ENCODE results near the gene S100A5.
"Not testable (repeated sequence)": the region's sequence is repeated elsewhere in the genome, so short reads cannot be mapped to it uniquely, and the experiment has no call there.

The S100A5 gene

DNA sequence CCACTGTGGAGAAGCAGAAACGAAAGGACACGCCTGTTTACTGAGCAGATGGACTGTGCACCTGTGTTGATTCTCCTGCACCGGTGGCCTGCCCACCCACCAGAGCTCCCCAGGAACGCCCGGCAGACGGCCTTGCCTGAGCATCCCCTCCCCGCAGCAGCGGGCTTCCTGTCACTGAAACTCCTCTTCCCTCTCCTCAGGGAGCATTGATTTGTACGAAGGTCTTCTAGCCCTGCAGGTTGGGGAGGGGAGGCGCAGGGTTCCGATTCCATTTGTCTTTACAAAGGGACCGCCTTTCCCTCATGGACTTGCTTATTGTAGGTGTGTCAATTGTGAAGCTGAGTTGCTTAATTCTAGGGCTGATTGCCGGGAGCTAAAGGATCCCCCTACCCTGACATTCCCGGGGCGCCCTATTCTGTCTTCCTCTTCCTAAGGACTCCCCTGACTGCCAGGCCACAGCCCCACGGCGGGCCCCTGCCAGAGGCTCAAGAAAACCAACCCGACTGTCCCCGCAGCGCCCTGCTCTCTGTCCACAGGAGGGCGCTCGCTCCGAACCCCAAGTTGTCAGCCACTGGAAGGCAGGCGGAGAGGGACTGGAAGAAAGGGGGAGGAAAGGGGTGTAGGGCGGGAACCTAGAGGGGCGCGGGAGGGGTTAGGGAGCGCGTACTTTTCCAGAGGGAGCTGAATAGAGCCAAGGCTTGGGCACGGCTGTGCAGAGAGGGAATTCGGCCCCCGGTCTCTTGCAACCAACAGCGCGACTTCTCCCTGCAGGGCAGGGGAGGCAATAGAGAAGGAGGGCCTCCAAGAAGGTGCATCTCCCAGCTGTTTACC, 7.8 kb downstream of the S100A5 start:
- peaks cover 9% of the 10 kb centered on the region; the same call in 1 of the 2 replicates for H3K36me3 ChIP-seq (ENCODE audit: insufficient read depth, low read length)
- peak overlapping the region; percentile 87 for H3K4me3 ChIP-seq (ENCODE audit: low read depth, low read length)
- H3K4me1 ChIP-seq (ENCODE audit: control insufficient read depth, insufficient read depth, low read length, unreplicated experiment) = peaks cover 39% of the 10 kb centered on the region
- H3K79me2 ChIP-seq (ENCODE audit: control insufficient read depth, insufficient read depth, low read length, unreplicated experiment) = peaks cover 20% of the 10 kb centered on the region
- no peak overlapping the region for H2AFZ ChIP-seq (ENCODE audit: low read length, unreplicated experiment)
- H3K27ac ChIP-seq (ENCODE audit: low read depth, low read length) = peak overlapping the region; percentile 85
- H3K27me3 ChIP-seq (ENCODE audit: insufficient read depth, low read length) = no peaks in the 10 kb centered on the region

DNA sequence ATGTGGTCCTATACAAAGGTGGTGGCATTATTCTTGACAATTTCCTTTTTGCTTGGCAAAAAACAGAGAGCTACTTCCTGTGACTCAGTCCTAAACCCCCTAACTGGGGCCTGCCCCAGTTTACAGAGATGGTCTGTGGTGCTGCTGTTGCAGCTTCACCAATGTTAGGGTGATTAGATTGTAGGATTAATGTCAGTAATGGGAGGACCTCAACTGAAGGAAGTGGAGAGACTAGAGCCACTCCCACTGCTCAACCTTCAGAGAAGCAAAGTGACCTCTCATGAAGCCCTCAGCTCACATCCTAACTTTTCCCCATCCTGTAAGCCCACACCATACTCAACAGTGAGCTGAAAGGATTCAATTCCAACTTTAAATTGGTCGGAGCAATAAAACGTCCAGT, 8.6 kb downstream of the S100A5 start:
- H3K36me3 ChIP-seq (ENCODE audit: insufficient read depth, low read length) = peaks cover 9% of the 10 kb centered on the region; the same call in 1 of the 2 replicates
- H3K27ac ChIP-seq (ENCODE audit: low read depth, low read length) = 0 out of 2 replicates have a peak overlapping the region, but pooled peaks have one; percentile 1
- H3K4me1 ChIP-seq (ENCODE audit: control insufficient read depth, insufficient read depth, low read length, unreplicated experiment) = peaks cover 39% of the 10 kb centered on the region
- no peak overlapping the region for H3K4me3 ChIP-seq (ENCODE audit: low read depth, low read length)
- H3K27me3 ChIP-seq (ENCODE audit: insufficient read depth, low read length) = no peaks in the 10 kb centered on the region
- H2AFZ ChIP-seq (ENCODE audit: low read length, unreplicated experiment) = no peak overlapping the region
- peaks cover 20% of the 10 kb centered on the region for H3K79me2 ChIP-seq (ENCODE audit: control insufficient read depth, insufficient read depth, low read length, unreplicated experiment)

DNA sequence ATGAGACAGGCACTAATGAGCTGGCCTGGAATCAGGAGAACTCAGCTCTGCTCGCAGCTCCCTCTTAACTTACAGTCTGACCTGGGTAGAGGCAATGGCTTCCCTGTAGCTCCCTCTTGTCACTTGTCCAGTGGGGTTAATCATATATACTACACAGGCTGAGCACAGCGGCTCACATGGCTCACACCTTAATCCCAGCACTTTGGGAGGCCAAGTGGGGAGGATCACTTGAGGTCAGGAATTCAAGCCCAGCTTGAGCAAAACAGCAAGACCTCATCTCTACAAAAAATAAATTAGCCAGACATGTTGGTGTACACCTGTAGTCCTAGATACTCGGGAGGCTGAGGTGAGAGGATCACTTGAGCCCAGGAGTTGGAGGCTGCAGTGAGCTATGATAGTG, 9.1 kb downstream of the S100A5 start:
- no peak overlapping the region for H2AFZ ChIP-seq (ENCODE audit: low read length, unreplicated experiment)
- peaks cover 35% of the 10 kb centered on the region for H3K4me1 ChIP-seq (ENCODE audit: control insufficient read depth, insufficient read depth, low read length, unreplicated experiment)
- H3K36me3 ChIP-seq (ENCODE audit: insufficient read depth, low read length) = peaks cover 9% of the 10 kb centered on the region; the same call in 1 of the 2 replicates
- 0 out of 2 replicates have a peak overlapping the region, but pooled peaks have one; percentile 1 for H3K27ac ChIP-seq (ENCODE audit: low read depth, low read length)
- H3K4me3 ChIP-seq (ENCODE audit: low read depth, low read length) = no peak overlapping the region
- H3K79me2 ChIP-seq (ENCODE audit: control insufficient read depth, insufficient read depth, low read length, unreplicated experiment) = peaks cover 20% of the 10 kb centered on the region
- no peaks in the 10 kb centered on the region for H3K27me3 ChIP-seq (ENCODE audit: insufficient read depth, low read length)

DNA sequence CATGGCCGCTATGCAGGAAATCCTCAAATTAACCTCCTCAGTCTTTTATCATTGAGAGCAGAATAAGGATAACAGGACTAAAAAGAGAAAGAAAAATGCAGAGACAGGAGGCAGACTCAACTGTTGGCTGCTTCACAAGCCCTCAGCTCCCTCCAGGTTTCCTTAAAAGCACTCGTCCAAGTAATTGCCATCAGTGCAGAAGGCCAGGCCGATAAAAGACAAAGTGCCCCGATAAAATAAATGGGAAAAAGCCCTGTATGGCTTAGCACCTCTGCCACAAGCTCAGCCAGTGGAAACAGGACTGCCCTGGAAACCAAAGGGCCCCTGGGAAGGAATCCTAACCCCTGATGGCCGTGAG, 13.1 kb downstream of the S100A5 start:
- H3K36me3 ChIP-seq (ENCODE audit: insufficient read depth, low read length) = no peaks in the 10 kb centered on the region
- H3K79me2 ChIP-seq (ENCODE audit: control insufficient read depth, insufficient read depth, low read length, unreplicated experiment) = no peaks in the 10 kb centered on the region
- no peak overlapping the region for H3K27ac ChIP-seq (ENCODE audit: low read depth, low read length)
- H3K4me3 ChIP-seq (ENCODE audit: low read depth, low read length) = no peak overlapping the region
- H3K27me3 ChIP-seq (ENCODE audit: insufficient read depth, low read length) = no peaks in the 10 kb centered on the region
- no peak overlapping the region for H2AFZ ChIP-seq (ENCODE audit: low read length, unreplicated experiment)
- H3K4me1 ChIP-seq (ENCODE audit: control insufficient read depth, insufficient read depth, low read length, unreplicated experiment) = peaks cover 13% of the 10 kb centered on the region

DNA sequence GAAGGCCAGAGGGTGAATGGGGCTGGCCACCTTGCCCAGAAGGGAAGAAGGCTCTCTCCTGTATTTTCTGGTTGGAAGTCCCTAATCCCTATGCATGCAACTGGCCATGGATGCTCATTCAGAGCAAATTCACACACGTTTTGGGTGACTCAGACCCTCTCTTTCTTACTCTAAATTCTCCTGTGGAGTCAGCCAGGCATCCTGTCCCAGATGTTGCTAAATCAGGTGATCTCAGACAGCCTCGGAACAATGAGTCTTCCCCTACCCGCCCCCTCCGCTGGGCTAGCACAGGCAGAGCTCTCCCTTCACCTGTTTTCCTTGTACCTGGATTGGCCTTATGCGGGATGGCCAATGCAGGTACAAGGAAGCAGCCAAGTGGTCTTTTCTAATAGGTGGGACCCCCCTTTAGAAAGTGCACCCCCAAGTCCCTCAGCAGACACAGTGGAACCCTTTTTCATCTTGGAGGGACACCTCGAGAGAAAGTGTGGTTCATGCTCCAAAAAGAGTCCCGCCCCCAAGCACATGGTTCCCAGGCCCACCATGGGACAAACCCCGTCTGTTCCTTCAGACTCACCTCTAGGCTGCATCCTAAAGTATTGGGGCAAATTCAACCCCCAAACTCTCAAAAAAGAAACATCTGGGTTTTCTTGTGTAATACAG, 13.6 kb downstream of the S100A5 start:
- H3K79me2 ChIP-seq (ENCODE audit: control insufficient read depth, insufficient read depth, low read length, unreplicated experiment) = no peaks in the 10 kb centered on the region
- peaks cover 8% of the 10 kb centered on the region for H3K4me1 ChIP-seq (ENCODE audit: control insufficient read depth, insufficient read depth, low read length, unreplicated experiment)
- no peak overlapping the region for H3K4me3 ChIP-seq (ENCODE audit: low read depth, low read length)
- no peak overlapping the region for H3K27ac ChIP-seq (ENCODE audit: low read depth, low read length)
- no peak overlapping the region for H2AFZ ChIP-seq (ENCODE audit: low read length, unreplicated experiment)
- H3K27me3 ChIP-seq (ENCODE audit: insufficient read depth, low read length) = no peaks in the 10 kb centered on the region
- H3K36me3 ChIP-seq (ENCODE audit: insufficient read depth, low read length) = no peaks in the 10 kb centered on the region

DNA sequence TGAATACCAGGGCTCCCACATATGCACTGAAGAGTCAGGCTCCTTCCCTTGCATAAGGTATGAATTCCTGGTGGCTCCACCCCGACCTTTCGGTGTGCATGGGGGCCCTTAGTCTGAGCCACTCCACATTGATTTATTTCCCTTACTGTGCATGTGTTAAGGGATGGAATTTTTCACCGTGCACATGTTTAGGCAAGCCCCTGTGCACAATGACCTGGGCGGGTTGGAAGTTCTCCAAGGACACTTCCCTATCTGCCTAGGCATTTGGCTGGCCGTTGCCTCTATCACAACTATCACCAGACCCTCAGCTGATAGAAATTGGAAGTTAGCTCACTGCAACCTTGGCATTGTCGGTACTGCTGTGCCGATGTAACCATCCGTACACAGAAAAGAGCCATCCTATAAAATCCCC, 14.6 kb downstream of the S100A5 start:
- Histone ChIP-seq H3K36me3 (ENCODE audit: insufficient read depth, low read length) (no peaks in the 10 kb centered on the region), H3K4me3 (ENCODE audit: low read depth, low read length) (no peak overlapping the region), H3K79me2 (ENCODE audit: control insufficient read depth, insufficient read depth, low read length, unreplicated experiment) (no peaks in the 10 kb centered on the region), H3K27me3 (ENCODE audit: insufficient read depth, low read length) (no peaks in the 10 kb centered on the region), H3K4me1 (ENCODE audit: control insufficient read depth, insufficient read depth, low read length, unreplicated experiment) (peaks cover 4% of the 10 kb centered on the region), H2AFZ (ENCODE audit: low read length, unreplicated experiment) (no peak overlapping the region), H3K27ac (ENCODE audit: low read depth, low read length) (no peak overlapping the region)

DNA sequence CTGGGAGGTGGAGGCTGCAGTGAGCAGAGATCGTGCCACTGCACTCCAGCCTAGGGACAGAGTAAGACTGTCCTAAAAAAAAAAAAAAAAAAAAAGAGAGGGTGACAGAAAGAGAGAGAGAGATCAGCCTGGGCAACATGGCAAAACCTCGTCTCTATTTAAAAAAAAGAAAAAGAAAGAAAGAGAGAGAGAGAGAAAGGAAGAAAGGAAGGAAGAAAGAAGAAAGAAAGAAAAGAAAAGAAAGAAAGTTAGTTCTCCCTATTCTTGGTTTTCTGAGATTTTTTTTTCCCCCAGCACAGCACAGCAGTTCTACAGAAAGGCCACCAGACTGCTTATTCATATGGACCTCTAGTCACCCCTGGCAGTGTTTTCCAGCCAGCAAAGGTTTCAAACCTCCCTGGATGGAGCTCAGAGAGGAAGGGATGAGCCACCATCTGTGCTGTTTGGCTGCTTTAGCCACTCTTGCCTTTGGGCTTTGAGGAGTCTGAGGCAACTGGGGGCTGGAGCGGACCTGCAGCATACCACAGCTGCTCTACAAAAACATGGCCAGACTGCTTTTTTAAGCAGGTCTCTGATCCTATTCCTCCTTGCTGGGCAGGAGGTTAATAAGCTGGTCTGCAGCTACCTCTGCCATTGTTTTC, 15.5 kb downstream of the S100A5 start:
- Histone ChIP-seq H3K79me2 (ENCODE audit: control insufficient read depth, insufficient read depth, low read length, unreplicated experiment) (no peaks in the 10 kb centered on the region), H3K36me3 (ENCODE audit: insufficient read depth, low read length) (no peaks in the 10 kb centered on the region), H3K4me1 (ENCODE audit: control insufficient read depth, insufficient read depth, low read length, unreplicated experiment) (no peaks in the 10 kb centered on the region), H3K27me3 (ENCODE audit: insufficient read depth, low read length) (no peaks in the 10 kb centered on the region), H3K27ac (ENCODE audit: low read depth, low read length) (no peak overlapping the region), H3K4me3 (ENCODE audit: low read depth, low read length) (no peak overlapping the region), H2AFZ (ENCODE audit: low read length, unreplicated experiment) (no peak overlapping the region)

DNA sequence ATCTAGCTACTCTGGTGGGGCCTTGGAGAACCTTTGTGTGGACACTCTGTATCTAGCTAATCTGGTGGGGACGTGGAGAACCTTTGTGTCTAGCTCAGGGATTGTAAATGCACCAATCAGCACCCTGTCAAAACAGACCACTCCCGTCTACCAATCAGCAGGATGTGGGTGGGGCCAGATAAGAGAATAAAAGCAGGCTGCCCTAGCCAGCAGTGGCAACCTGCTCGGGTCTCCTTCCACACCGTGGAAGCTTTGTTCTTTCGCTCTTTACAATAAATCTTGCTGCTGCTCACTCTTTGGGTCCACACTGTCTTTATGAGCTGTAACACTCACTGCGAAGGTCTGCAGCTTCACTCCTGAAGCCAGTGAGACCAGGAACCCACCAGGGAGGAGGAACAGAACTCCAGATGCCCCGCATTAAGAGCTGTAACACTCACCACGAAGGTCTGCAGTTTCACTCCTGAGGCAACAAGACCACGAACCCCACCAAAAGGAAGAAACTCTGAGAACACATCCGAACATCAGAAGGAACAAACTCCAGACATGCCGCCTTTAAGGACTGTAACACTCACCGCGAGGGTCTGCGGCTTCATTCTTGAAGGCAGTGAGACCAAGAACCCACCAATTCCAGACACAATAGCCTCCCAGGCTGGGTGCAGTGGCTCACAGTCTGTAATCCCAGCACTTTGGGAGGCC, 18.2 kb downstream of the S100A5 start:
- not testable (repeated sequence) for H3K27ac ChIP-seq (ENCODE audit: low read depth, low read length); H3K36me3 ChIP-seq (ENCODE audit: insufficient read depth, low read length); H3K4me3 ChIP-seq (ENCODE audit: low read depth, low read length); H2AFZ ChIP-seq (ENCODE audit: low read length, unreplicated experiment); H3K79me2 ChIP-seq (ENCODE audit: control insufficient read depth, insufficient read depth, low read length, unreplicated experiment); H3K4me1 ChIP-seq (ENCODE audit: control insufficient read depth, insufficient read depth, low read length, unreplicated experiment); H3K27me3 ChIP-seq (ENCODE audit: insufficient read depth, low read length)

DNA sequence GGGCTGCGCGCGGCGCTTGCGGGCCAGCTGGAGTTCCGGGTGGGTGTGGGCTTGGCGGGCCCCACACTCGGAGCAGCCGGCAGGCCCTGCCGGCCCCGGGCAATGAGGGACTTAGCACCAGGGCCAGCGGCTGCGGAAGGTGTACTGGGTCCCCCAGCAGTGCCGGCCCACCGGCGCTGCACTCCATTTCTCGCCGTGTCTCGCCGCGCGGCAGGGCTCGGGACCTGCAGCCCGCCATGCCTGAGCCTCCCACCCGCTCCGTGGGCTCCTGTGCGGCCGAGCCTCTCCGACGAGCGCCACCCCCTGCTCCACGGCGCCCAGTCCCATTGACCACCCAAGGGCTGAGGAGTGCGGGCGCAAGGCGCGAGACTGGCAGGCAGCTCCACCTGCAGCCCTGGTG, 18.9 kb downstream of the S100A5 start:
- not testable (repeated sequence) for H3K36me3 ChIP-seq (ENCODE audit: insufficient read depth, low read length); H3K4me1 ChIP-seq (ENCODE audit: control insufficient read depth, insufficient read depth, low read length, unreplicated experiment); H3K27me3 ChIP-seq (ENCODE audit: insufficient read depth, low read length); H3K27ac ChIP-seq (ENCODE audit: low read depth, low read length); H3K79me2 ChIP-seq (ENCODE audit: control insufficient read depth, insufficient read depth, low read length, unreplicated experiment); H2AFZ ChIP-seq (ENCODE audit: low read length, unreplicated experiment); H3K4me3 ChIP-seq (ENCODE audit: low read depth, low read length)

DNA sequence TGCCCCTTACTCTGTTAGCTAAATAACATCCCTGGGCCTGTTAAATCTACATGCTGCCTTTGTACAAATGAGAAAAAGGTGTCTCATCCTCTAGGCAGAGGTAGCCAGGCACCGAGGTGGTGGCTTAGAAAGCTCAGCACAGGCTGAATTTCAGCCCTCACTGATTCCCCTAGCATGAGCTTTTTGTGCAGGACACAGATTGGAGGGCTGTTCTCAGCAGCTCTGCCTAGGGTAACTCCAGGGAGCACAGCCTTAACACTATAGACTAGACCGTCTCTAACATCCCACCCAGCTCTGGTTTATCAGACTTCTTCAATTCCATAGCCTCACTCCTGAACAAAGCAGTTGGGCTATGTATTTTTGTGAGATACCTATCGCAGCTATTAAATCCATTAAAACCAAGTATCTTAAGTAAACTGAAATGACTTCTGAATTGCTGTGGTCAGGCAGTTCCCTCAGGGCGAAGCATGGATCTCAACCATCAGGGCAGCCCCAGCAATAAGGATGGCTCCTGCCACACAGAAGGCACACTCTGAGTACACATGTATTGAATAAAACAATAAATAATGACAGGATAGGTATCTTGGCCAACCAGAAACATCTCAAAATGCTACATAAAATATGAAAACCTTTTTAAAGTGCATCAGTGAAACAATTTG, 19.8 kb downstream of the S100A5 start:
- Histone ChIP-seq H2AFZ (ENCODE audit: low read length, unreplicated experiment) (no peak overlapping the region), H3K36me3 (ENCODE audit: insufficient read depth, low read length) (no peaks in the 10 kb centered on the region), H3K27me3 (ENCODE audit: insufficient read depth, low read length) (no peaks in the 10 kb centered on the region), H3K4me1 (ENCODE audit: control insufficient read depth, insufficient read depth, low read length, unreplicated experiment) (no peaks in the 10 kb centered on the region), H3K79me2 (ENCODE audit: control insufficient read depth, insufficient read depth, low read length, unreplicated experiment) (no peaks in the 10 kb centered on the region), H3K4me3 (ENCODE audit: low read depth, low read length) (no peak overlapping the region), H3K27ac (ENCODE audit: low read depth, low read length) (no peak overlapping the region)
